Measurements from ENCODE around the gene FOXJ3.
A peak's percentile ranks its signal among the peaks of the same experiment; 100 is the strongest.

The FOXJ3 gene

DNA sequence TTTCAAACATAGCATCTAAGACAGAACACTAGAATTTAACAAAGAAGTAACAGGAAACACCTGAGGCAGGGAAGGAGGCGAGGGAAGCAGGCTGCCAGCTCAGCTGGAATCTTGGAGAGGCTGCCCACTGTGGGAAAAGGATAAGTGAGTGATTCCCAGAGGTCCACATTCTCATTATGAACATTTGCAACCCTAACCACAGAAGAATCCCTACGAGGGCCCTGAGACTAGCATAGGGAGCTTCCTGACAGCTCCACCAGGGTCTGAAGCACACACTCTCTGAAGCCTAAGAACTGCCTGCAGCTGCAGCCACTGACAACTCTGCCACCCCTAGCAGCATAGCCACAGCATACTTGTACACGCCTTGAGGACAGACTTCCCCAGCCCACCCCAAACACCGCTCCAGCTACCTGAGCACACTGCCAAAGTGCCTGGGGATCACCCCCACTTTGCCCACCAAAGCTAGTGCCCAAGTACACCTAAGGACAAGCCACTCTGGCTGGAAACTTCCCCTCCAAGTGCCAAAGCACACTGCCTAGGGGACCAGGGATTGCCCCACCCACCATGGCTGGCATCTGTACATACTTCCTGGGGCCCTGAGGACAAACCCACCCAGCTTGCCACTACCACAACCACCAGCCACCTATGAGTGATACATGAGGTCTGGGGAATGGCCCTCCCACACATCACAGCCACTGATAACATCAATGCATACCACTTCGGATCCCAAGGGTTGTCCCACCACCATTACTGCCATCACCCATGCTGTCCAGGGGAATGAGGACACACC is 93.9 kb downstream of the FOXJ3 start:
- Histone ChIP-seq H3K4me1 (ENCODE audit: control insufficient read depth, insufficient read depth, low read length) (peaks cover 6% of the 10 kb centered on the region; the same call in 1 of the 2 replicates), H3K36me3 (ENCODE audit: control insufficient read depth, insufficient read depth, low read length) (no peaks in the 10 kb centered on the region), H3K4me3 (ENCODE audit: low read depth, low read length) (no peak overlapping the region), H3K9ac (ENCODE audit: low read depth, low read length) (no peak overlapping the region), H3K9me3 (ENCODE audit: control insufficient read depth, insufficient read depth, low read length) (peaks cover 33% of the 10 kb centered on the region), H3K27me3 (ENCODE audit: control insufficient read depth, insufficient read depth, low read length) (no peaks in the 10 kb centered on the region), H3K27ac (ENCODE audit: low read depth, low read length) (no peak overlapping the region)

DNA sequence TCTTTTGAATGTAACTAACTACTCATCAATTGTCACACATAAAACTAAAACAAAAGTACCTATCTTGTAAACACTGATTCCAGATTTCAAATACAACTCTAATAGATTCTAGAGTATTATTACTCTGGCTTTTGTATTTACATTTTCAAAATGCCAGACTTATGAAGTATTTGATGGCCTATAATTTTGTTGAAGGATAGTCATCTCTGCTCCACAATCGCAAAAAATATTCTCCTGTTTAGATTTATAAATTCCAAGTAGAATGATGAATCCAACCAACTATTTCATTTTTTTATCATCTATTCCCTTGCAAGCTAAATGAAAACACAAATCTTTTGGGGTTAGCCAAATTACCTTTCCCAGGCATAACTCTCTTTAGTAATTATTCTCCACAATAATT is 95.5 kb downstream of the FOXJ3 start:
- no peaks in the 10 kb centered on the region for H3K27me3 ChIP-seq (ENCODE audit: control insufficient read depth, insufficient read depth, low read length)
- H3K9me3 ChIP-seq (ENCODE audit: control insufficient read depth, insufficient read depth, low read length), result peaks cover 42% of the 10 kb centered on the region
- no peak overlapping the region for H3K4me3 ChIP-seq (ENCODE audit: low read depth, low read length)
- H3K36me3 ChIP-seq (ENCODE audit: control insufficient read depth, insufficient read depth, low read length), result no peaks in the 10 kb centered on the region; the same call in 1 of the 2 replicates
- H3K9ac ChIP-seq (ENCODE audit: low read depth, low read length), result no peak overlapping the region
- H3K27ac ChIP-seq (ENCODE audit: low read depth, low read length), result no peak overlapping the region
- no peaks in the 10 kb centered on the region for H3K4me1 ChIP-seq (ENCODE audit: control insufficient read depth, insufficient read depth, low read length)

DNA sequence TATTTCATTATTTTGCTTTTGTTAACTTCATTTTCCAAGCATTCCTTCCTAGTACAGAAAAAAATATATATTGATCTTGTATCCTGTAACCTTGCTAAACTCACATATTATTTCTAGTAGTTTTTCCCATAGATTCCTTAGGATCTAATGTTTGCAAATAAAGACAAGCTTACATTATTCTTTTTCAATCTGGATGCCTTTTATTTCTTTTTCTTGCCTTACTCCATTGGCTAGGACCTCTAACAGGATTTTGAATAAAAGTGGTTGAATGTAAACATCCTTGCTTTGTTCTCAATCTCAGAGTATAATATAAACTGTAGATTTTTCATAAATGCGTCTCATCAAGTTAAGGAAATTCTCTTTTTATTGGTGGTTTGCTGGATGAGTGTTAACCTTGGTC is 96.0 kb downstream of the FOXJ3 start:
- no peaks in the 10 kb centered on the region for H3K27me3 ChIP-seq (ENCODE audit: control insufficient read depth, insufficient read depth, low read length)
- H3K9ac ChIP-seq (ENCODE audit: low read depth, low read length), result no peak overlapping the region
- no peak overlapping the region for H3K4me3 ChIP-seq (ENCODE audit: low read depth, low read length)
- no peaks in the 10 kb centered on the region; the same call in 1 of the 2 replicates for H3K36me3 ChIP-seq (ENCODE audit: control insufficient read depth, insufficient read depth, low read length)
- no peak overlapping the region for H3K27ac ChIP-seq (ENCODE audit: low read depth, low read length)
- H3K4me1 ChIP-seq (ENCODE audit: control insufficient read depth, insufficient read depth, low read length), result no peaks in the 10 kb centered on the region
- peaks cover 42% of the 10 kb centered on the region for H3K9me3 ChIP-seq (ENCODE audit: control insufficient read depth, insufficient read depth, low read length)

DNA sequence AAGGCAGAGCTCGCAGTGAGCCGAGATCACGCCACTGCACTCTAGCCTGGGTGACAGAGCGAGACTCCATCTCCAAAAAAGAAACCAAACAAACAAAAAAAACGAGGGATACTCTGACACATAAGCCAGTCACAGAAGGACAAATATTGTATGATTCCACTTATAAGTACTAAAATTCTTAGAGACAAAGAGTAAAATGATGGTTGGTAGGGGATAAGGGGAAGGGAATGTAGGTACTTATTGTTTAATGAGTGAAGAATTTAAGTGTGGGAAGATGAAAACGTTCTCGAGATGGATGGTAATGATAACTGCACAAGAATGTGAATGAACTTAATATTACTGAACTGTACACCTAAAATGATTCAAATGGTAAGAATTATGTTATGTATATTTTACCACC is 103.8 kb downstream of the FOXJ3 start:
- no peaks in the 10 kb centered on the region for H3K4me1 ChIP-seq (ENCODE audit: control insufficient read depth, insufficient read depth, low read length)
- H3K36me3 ChIP-seq (ENCODE audit: control insufficient read depth, insufficient read depth, low read length), result no peaks in the 10 kb centered on the region; the same call in 1 of the 2 replicates
- H3K9ac ChIP-seq (ENCODE audit: low read depth, low read length), result no peak overlapping the region
- no peak overlapping the region for H3K27ac ChIP-seq (ENCODE audit: low read depth, low read length)
- H3K4me3 ChIP-seq (ENCODE audit: low read depth, low read length), result no peak overlapping the region
- H3K9me3 ChIP-seq (ENCODE audit: control insufficient read depth, insufficient read depth, low read length), result peaks cover 11% of the 10 kb centered on the region
- H3K27me3 ChIP-seq (ENCODE audit: control insufficient read depth, insufficient read depth, low read length), result no peaks in the 10 kb centered on the region

DNA sequence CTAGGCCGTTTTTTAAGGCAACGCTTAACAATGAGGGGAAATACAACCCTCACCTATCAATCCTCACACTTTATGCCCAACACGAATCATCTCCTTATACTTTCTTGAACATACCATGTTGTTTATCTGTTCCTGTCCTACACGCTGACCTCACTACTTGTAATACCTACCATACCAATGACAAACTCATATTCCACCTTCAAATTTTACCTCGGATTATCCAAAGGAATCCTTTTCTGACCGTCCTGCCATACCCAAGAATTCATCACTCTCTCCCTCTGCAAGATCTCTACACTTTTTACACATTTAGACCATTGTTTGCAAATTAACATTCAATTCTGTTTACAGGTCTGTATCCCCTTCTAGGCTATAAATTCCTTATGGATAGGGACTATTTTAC is 106.1 kb downstream of the FOXJ3 start:
- H3K4me1 ChIP-seq (ENCODE audit: control insufficient read depth, insufficient read depth, low read length), result no peaks in the 10 kb centered on the region
- H3K9me3 ChIP-seq (ENCODE audit: control insufficient read depth, insufficient read depth, low read length), result no peaks in the 10 kb centered on the region
- H3K36me3 ChIP-seq (ENCODE audit: control insufficient read depth, insufficient read depth, low read length), result no peaks in the 10 kb centered on the region
- H3K27me3 ChIP-seq (ENCODE audit: control insufficient read depth, insufficient read depth, low read length), result no peaks in the 10 kb centered on the region
- H3K9ac ChIP-seq (ENCODE audit: low read depth, low read length), result no peak overlapping the region
- no peak overlapping the region for H3K4me3 ChIP-seq (ENCODE audit: low read depth, low read length)
- no peak overlapping the region for H3K27ac ChIP-seq (ENCODE audit: low read depth, low read length)

DNA sequence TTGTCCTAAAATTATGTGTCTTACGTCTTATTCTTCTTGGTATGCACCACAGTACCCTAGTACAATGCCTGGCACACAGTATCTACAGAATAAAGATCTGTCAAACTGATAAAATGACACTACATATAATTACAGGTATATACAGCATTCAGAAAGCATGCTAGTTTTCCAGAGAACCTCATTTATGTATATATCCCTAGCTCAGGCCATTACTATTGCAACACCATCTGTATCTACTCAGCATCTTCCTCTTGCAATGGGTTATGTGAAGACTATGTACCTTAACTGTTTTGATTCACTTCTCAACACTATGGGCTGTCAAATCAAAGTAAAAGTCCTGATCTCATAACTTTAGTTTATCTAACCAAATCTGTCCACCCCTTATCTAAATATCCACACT is 112.0 kb downstream of the FOXJ3 start:
- Histone ChIP-seq H3K4me1 (ENCODE audit: control insufficient read depth, insufficient read depth, low read length) (peaks cover 18% of the 10 kb centered on the region), H3K36me3 (ENCODE audit: control insufficient read depth, insufficient read depth, low read length) (no peaks in the 10 kb centered on the region)

DNA sequence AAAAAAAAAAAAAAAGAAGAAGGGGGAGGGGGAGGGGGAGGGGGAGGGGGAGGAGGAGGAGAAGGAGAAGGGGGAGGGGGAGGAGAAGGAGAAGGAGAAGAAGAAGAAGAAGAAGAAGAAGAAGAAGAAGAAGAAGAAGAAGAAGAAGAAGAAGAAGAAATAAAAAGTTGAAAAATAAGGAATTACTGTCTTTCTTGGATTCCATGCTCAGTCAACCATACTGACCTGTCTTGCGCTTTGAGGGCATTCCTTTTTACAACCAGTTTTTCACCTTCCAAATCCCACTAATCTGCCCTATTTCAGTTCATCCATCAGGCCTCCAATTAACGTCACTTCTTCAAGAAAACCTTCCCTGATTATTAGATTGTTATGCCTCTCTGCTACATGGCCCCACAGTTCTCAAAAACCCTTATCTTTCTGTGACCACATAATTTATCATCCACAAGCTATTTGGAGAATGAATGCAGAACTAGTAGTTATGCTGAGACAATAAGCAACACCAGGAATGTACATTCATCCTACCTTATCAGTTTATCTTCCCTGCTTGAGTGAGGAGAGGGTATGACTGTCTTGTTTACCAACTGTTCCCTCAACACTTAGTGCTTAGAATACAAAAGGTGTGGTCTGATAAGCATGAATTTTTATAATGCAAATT is 113.0 kb downstream of the FOXJ3 start:
- H3K9me3 ChIP-seq (ENCODE audit: control insufficient read depth, insufficient read depth, low read length), result no peaks in the 10 kb centered on the region
- no peak overlapping the region for H3K9ac ChIP-seq (ENCODE audit: low read depth, low read length)
- H3K4me3 ChIP-seq (ENCODE audit: low read depth, low read length), result no peak overlapping the region
- H3K27ac ChIP-seq (ENCODE audit: low read depth, low read length), result no peak overlapping the region
- H3K27me3 ChIP-seq (ENCODE audit: control insufficient read depth, insufficient read depth, low read length), result no peaks in the 10 kb centered on the region
- no peaks in the 10 kb centered on the region for H3K36me3 ChIP-seq (ENCODE audit: control insufficient read depth, insufficient read depth, low read length)
- H3K4me1 ChIP-seq (ENCODE audit: control insufficient read depth, insufficient read depth, low read length), result peaks cover 18% of the 10 kb centered on the region

More for the DNA sequence above, 112.0 kb downstream of the FOXJ3 start:
- no peaks in the 10 kb centered on the region for H3K9me3 ChIP-seq (ENCODE audit: control insufficient read depth, insufficient read depth, low read length)
- H3K4me3 ChIP-seq (ENCODE audit: low read depth, low read length), result no peak overlapping the region
- H3K9ac ChIP-seq (ENCODE audit: low read depth, low read length), result no peak overlapping the region
- no peaks in the 10 kb centered on the region for H3K27me3 ChIP-seq (ENCODE audit: control insufficient read depth, insufficient read depth, low read length)
- H3K27ac ChIP-seq (ENCODE audit: low read depth, low read length), result no peak overlapping the region

DNA sequence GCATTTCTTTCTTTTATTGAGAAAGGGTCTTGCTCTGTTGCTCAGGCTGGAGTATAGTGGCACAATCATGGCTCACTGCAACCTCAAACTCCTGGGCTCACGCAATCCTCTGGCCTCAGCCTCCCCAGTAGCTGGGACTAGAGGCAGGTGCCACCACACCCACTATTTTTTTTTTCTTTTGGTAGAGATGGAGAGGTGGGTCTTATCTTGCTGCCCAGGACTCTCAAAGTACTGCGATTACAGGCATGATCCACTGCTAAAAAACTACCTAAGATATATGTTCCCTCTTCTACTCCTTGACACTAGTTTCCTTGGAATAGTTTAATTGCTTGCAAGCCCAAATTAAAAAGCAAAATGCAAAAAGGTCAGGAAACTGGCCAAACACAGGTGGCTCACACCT is 113.6 kb downstream of the FOXJ3 start:
- H3K4me1 ChIP-seq (ENCODE audit: control insufficient read depth, insufficient read depth, low read length), result peaks cover 18% of the 10 kb centered on the region
- no peak overlapping the region for H3K9ac ChIP-seq (ENCODE audit: low read depth, low read length)
- no peak overlapping the region for H3K4me3 ChIP-seq (ENCODE audit: low read depth, low read length)
- no peaks in the 10 kb centered on the region for H3K27me3 ChIP-seq (ENCODE audit: control insufficient read depth, insufficient read depth, low read length)
- no peak overlapping the region for H3K27ac ChIP-seq (ENCODE audit: low read depth, low read length)
- H3K9me3 ChIP-seq (ENCODE audit: control insufficient read depth, insufficient read depth, low read length), result no peaks in the 10 kb centered on the region
- no peaks in the 10 kb centered on the region for H3K36me3 ChIP-seq (ENCODE audit: control insufficient read depth, insufficient read depth, low read length)

DNA sequence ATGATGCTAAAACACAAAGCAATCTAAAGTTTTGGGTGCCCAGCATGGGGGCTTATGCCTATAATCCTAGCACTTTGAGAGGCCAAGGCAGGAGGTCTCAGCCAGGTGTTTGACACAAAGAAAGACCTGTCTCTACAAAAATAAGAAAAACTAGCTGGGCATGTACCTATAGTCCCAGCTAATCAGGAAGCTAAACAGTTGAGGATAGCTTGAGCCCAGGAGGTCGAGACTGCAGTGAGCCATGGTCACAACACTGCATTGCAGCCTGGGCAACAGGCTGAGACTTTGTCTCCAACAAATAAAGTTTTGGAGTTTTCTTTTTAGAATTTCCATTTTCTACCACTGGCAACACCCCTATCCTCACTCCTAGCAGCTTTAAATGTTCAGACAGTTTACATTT is 115.4 kb downstream of the FOXJ3 start:
- Histone ChIP-seq H3K36me3 (ENCODE audit: control insufficient read depth, insufficient read depth, low read length) (no peaks in the 10 kb centered on the region), H3K27ac (ENCODE audit: low read depth, low read length) (peak overlapping the region; percentile 17), H3K9me3 (ENCODE audit: control insufficient read depth, insufficient read depth, low read length) (no peaks in the 10 kb centered on the region)

DNA sequence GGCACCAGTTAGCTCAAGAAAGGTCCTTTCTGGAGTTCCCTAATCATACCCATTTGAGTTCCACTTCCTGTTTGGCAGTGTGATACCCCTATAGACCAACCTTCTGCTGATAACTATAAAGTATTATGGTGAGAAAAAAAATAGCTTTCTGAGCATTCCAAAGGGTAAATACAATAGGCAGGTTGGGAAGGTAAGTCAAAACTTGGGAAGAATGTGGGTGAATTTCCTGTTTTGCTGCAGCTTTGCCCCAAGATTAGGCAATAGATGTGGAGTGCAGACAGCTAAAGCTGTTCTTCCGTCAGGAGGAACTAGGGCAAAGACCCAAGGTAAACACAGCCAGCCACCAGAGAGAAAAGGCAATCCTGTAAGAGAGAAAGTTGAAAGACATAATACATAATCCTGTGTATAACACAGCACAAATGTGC is 120.6 kb downstream of the FOXJ3 start:
- H3K27me3 ChIP-seq (ENCODE audit: control insufficient read depth, insufficient read depth, low read length), result no peaks in the 10 kb centered on the region
- H3K36me3 ChIP-seq (ENCODE audit: control insufficient read depth, insufficient read depth, low read length), result peaks cover 2% of the 10 kb centered on the region; the same call in 1 of the 2 replicates
- no peak overlapping the region for H3K9ac ChIP-seq (ENCODE audit: low read depth, low read length)
- no peaks in the 10 kb centered on the region for H3K9me3 ChIP-seq (ENCODE audit: control insufficient read depth, insufficient read depth, low read length)
- no peak overlapping the region for H3K27ac ChIP-seq (ENCODE audit: low read depth, low read length)
- H3K4me3 ChIP-seq (ENCODE audit: low read depth, low read length), result no peak overlapping the region
- H3K4me1 ChIP-seq (ENCODE audit: control insufficient read depth, insufficient read depth, low read length), result peaks cover 19% of the 10 kb centered on the region

More for the DNA sequence above, 115.4 kb downstream of the FOXJ3 start:
- Histone ChIP-seq H3K27me3 (ENCODE audit: control insufficient read depth, insufficient read depth, low read length) (no peaks in the 10 kb centered on the region), H3K4me1 (ENCODE audit: control insufficient read depth, insufficient read depth, low read length) (peaks cover 19% of the 10 kb centered on the region), H3K9ac (ENCODE audit: low read depth, low read length) (no peak overlapping the region), H3K4me3 (ENCODE audit: low read depth, low read length) (no peak overlapping the region)

DNA sequence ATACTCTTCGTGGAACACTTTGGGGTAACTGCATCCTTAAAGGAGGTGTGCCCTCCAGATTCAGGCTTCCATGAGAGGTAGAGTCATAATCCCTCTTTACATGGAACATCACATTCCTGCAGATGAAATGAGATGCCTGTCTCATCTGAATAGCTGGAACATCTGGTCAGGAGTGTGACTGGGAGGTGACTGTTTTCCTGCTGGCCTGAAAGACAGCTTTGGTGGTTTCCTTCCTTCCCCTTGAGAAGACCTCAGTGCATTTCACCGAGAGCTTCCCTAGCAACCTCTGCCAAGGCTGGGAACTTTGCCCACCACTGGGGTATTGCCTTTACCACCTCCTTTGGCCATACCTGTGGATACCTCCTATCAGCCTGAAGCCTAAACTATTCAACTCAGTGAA is 123.8 kb downstream of the FOXJ3 start:
- H3K27me3 ChIP-seq (ENCODE audit: control insufficient read depth, insufficient read depth, low read length), result no peaks in the 10 kb centered on the region
- peaks cover 16% of the 10 kb centered on the region for H3K4me1 ChIP-seq (ENCODE audit: control insufficient read depth, insufficient read depth, low read length)
- H3K36me3 ChIP-seq (ENCODE audit: control insufficient read depth, insufficient read depth, low read length), result peaks cover 2% of the 10 kb centered on the region; the same call in 1 of the 2 replicates
- no peak overlapping the region for H3K27ac ChIP-seq (ENCODE audit: low read depth, low read length)
- no peaks in the 10 kb centered on the region for H3K9me3 ChIP-seq (ENCODE audit: control insufficient read depth, insufficient read depth, low read length)
- no peak overlapping the region for H3K9ac ChIP-seq (ENCODE audit: low read depth, low read length)
- H3K4me3 ChIP-seq (ENCODE audit: low read depth, low read length), result no peak overlapping the region

All from HUES48 (cell line).